GM18526 (cell line): ENCODE results near the gene P2RY8.
A peak's percentile ranks its signal among the peaks of the same experiment; 100 is the strongest.

Experiments used
- POLR2A ChIP-seq: IDR thresholded peaks from 3 replicates; pipeline ENCODE4 v1.6.1; 2011; ENCODE audit not compliant: insufficient read length; ENCODE audit errors: extremely low read depth

P2RY8 gene

DNA sequence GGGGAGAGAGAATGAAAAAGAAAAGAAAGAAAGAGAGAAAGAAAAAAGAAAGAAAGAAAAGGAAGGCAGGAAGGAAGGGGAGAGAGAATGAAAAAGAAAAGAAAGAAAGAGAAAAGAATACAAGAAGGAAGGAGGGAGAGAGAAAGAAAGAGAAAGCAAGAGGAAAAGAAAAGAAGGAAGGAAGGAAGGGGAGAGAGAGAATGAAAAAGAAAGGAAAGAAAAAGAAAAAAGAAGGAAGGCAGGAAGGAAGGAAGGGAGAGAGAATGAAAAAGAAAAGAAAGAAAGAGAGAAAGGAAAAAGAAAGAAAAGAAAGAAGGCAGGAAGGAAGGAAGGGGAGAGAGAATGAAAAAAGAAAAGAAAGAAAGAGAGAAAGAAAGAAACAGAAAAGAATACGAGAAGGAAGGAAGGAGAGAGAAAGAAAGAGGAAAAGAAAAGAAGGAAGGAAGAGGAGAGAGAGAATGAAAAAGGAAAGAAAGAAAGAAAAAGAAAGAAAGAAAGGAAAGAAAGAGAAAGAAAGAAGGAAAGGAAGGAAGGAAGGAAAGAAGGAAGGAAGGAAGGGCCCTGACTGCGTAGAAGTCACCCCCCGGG is 15.1 kb upstream of the P2RY8 start:
- TF ChIP-seq POLR2A = no peak

GRCh38 chrX:1546691-1547251 is 9.8 kb upstream of the P2RY8 start:
- no peak for TF ChIP-seq POLR2A

DNA sequence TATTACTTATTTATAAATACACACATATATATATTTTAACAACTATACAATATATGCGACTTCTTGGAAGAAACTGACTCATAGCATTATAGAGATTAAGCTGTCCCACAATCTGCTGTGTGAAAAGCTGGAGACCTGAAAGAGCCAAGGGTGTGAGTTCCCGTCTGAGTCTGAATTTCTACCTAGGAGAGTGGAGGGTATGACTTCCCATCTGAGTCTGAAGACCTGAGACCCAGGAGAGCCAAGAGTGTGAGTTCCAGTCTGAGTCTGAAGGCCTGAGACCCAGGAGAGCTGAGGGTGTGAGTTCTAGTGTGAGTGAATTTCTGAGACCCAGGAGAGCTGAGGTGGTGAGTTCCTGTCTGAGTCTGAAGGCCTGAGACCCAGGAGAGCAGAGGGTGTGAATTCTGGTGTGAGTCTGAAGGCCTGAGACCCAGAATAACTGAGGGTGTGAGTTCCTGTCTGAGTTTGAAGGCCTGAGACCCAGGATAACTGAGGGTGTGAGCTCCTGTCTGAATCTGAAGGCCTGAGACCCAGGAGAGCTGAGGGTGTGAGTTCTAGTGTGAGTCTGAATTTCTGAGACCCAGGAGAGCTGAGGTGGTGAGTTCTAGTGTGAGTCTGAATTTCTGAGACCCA is 8.9 kb upstream of the P2RY8 start:
- no peak for TF ChIP-seq POLR2A

DNA sequence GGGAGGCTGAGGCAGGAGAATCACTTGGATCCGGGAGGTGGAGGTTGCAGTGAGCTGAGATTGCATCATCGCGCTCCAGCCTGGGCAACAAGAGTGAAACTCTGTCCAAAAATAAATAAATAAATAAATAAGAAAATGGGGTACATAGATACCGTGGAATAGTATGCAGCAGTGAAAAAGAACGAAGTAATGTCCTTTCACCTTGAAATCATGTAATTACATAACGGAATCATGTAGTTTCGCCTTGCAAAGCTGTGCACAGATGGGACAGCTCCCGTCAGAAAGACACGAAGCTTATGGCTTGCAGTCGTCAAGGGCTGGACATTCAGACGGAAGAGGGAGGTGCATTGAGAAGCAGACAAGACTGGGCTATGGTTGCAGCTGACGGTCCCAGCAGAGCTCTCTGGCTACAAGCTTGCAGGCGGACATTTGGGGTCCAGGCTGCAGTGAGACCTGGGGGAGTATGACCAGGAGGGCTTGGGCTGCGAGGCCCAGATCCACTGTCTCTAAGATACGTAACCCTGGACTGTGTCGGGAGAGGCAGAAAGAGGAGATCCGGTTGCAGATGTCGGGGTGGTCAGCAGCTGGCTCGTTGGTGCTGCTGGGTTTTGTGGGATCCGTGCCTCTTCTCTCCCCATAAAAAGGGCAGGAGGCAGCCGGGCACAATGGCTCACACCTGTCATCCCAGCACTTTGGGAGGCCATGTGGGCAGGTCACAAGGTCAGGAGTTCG is 6.2 kb upstream of the P2RY8 start:
- no peak for TF ChIP-seq POLR2A

- no peak for TF ChIP-seq POLR2A
Measured at GRCh38 chrX:1536712-1537030, 314 bp downstream of the P2RY8 start.

DNA sequence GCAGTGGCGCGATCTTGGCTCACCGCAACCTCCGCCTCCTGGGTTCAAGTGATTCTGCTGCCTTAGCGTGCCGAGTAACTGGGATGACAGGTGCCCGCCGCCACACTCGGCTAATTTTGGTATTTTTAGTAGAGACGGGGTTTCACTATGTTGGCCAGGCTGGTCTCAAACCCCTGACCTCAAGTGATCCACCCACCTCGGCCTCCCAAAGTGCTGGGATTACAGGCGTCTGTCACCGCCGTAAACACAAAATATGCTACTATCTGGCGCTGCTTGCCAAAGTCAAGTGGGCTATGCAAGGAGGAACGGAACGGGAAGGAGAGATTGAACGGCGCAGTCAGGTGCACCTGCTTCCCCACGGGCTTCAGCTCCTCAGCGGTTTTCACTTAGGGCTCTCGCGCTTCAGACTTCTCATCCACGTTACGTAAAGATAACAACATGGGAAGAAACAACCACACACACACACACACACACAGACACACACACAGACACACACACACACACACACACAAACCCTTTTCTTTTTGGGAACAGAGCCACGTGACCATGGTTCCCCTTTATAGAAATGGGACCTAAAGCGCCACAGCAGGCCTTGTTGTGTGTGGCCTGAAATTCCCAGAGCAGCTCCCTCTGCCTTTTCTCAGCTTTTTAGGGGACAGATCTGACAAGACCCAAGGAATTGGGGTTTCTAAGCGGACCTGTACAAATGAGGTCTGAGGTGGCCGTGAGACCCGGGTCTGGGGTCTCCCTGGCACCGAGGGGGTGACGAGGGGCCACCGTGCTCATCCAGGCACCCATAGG is 1.5 kb downstream of the P2RY8 start:
- peak; percentile 26 for TF ChIP-seq POLR2A

- TF ChIP-seq POLR2A = peak; percentile 41
Measured at GRCh38 chrX:1534301-1535168, 2.5 kb downstream of the P2RY8 start.

DNA sequence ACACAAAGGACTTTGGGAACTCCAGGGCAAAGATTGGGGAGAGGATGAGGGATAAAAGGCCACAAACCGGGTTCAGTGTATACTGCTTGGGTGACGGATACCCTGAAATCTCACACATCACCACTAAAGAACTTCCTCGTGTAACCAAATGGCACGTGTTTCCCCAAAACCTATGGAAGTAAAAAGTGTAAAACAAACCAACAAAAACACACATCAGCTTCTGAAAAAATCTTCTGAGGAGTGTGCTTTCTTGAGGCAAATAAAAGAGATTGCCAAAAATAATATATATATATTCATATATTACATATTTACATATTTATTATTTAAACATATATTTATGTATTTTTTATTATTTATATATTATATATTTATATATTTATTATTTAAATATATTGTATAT is 3.9 kb downstream of the P2RY8 start:
- TF ChIP-seq POLR2A = no peak

DNA sequence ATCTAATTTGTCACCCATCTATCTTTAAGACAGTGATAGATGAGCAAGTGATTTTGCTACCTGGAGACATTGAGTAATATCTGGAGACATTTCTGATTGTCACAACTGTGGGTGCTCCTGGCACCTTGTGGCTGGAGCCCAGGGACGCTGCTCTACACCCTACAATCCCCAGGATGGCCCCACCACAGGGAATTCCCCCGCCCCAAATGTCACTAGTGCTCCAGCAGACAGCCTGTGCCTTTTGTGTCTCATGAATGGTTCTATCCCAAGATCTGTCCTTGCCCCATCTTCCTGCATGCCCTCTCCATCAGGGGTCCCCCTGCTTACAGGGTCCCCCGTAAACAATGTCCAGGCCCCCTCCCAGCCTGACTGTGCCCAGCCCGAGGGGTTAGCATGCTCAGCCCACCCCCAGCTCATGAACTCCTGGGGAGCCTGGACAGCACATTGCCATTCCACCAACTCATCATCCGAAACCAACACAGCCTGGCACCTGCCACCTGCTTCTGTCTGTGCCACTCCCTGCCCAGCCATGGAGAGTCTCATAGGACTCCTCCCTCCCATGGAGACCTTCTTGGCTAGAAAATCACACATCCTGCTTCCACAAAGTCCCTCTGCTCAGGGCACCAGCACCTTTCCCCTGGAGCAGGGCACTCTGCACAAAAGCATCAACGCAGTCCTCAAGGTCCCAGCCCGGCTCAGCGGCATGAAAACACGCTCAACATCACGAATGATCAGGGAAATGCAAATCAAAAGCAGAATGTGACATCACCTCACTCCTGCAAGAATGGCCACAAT is 5.7 kb downstream of the P2RY8 start:
- TF ChIP-seq POLR2A = no peak

GRCh38 chrX:1529756-1530155 is 7.2 kb downstream of the P2RY8 start:
- no peak for TF ChIP-seq POLR2A

GRCh38 chrX:1529328-1529727 is 7.7 kb downstream of the P2RY8 start:
- no peak for TF ChIP-seq POLR2A

GRCh38 chrX:1528884-1529203 is 8.1 kb downstream of the P2RY8 start:
- no peak for TF ChIP-seq POLR2A

DNA sequence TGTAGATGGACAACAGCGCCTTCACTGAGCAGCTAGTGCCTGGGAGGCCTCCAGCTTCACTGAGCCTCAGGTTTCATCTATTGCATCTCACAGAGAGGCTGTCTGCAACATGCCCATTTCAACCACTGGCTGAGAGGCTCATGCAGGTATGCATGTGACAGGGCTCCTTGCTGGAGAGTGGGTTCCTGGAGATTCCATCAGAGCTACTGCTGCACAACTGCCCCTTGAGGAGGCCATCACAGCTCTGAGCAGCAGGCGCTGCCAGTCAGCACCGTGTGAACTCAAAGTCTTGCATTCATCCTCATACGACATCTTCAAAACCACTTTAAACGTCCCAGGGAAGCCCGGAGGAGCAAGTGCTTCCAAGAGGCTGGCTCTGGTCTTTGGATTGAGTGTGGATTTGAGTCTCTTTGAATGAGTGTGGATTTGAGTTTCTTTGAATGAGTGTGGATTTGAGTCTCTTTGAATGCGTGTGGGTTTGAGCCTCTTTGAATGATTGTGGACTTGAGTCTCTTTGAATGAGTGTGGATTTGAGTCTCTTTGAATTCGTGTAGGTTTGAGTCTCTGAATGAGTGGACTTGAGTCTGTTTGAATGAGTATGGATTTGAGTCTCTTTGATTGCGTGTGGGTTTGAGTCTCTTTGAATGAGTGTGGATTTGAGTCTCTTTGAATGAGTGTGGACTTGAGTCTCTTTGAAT is 8.7 kb downstream of the P2RY8 start:
- TF ChIP-seq POLR2A = no peak
